ENCODE measurements around the gene KIAA1958. TPM values are rescaled to one million over a fixed set of nuclear protein-coding genes. Genes with fewer than 3 reads are reported as not detected.

Gene KIAA1958
- total RNA-seq, 4 donors from 2014 or later = 13.1 to 17.2 (median 16.7) TPM

DNA sequence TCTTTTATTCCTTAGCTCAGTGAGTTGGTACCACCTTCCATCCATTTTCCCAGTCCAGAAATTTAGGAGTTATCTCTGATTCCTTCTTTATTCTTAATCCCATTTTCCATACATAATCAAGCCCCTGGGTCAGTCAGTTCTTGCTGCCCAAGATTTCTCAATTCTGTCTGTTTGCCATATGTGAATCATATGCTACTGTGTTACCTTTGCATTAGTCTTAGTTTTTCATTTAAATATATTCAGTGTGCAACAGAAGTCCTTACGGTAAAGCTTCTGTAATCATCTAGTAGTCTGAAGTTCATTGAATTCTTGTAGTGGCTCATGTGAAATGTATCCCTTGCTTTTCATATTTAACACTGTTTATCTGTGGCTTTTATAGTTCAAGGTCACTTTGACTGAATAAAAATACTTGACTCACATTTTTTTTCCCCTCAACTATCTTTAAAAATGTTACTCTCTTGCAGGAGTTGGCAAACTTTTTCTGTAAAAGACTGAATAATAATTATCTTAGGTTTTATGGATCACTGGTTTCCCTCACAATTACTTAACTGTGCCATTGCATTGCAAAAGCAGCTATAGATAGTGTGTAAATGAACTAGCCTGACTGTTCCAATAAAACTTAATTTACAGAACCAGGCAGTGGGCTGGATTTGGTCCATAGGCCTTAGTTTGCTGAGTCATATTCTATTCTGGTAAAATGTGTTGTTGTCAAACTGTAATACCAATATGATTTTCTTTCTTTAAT, 6.9 kb downstream of the KIAA1958 start:
- H3K36me3 ChIP-seq = peaks cover 0 to 3% (median 0%) of the 10 kb centered on the region in 3 donors
- no peaks in the 10 kb centered on the region for H3K27me3 ChIP-seq
- TF ChIP-seq, protein P1, sequence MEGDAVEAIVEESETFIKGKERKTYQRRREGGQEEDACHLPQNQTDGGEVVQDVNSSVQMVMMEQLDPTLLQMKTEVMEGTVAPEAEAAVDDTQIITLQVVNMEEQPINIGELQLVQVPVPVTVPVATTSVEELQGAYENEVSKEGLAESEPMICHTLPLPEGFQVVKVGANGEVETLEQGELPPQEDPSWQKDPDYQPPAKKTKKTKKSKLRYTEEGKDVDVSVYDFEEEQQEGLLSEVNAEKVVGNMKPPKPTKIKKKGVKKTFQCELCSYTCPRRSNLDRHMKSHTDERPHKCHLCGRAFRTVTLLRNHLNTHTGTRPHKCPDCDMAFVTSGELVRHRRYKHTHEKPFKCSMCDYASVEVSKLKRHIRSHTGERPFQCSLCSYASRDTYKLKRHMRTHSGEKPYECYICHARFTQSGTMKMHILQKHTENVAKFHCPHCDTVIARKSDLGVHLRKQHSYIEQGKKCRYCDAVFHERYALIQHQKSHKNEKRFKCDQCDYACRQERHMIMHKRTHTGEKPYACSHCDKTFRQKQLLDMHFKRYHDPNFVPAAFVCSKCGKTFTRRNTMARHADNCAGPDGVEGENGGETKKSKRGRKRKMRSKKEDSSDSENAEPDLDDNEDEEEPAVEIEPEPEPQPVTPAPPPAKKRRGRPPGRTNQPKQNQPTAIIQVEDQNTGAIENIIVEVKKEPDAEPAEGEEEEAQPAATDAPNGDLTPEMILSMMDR (IDR thresholded peaks at IDR 0.05) = no peak
- no peak for TF ChIP-seq POLR2A (IDR thresholded peaks at IDR 0.05)
- peaks cover 0 to under 1% (median 0%) of the 10 kb centered on the region in 4 donors for H3K4me1 ChIP-seq
- H3K9me3 ChIP-seq = peaks cover 0 to 10% (median 0%) of the 10 kb centered on the region in 4 donors
- no peak for DNase-seq
- H3K4me3 ChIP-seq = no peak overlapping the region
- H3K27ac ChIP-seq = no peak overlapping the region

DNA sequence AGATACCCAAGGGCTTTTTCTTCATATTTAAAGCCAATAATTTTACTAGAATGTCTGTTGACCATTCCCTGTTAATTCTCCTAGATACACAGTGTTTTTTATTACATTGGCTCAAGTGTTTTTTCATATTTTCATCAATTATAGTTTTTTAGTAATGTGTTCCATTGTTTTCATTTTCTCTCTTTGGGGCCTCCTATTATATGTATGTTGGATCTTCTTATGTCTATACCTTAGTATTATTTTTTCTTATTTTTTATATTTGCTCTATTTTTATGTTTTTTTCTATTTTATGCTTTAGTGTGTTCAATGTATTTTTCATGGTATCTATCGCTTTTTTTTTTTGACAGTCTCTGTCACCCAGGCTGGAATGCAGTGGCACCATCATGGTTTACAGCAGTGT, 7.5 kb downstream of the KIAA1958 start:
- Histone ChIP-seq H3K4me3 (no peak overlapping the region), H3K27ac (no peak overlapping the region), H3K4me1 (no peaks in the 10 kb centered on the region), H3K36me3 (peaks cover 0 to 3% (median 0%) of the 10 kb centered on the region in 3 donors), H3K9me3 (peaks cover 0 to 10% (median 0%) of the 10 kb centered on the region in 4 donors), H3K27me3 (no peaks in the 10 kb centered on the region)
- no peak for DNase-seq
- TF ChIP-seq, protein P1 (IDR thresholded peaks at IDR 0.05) = no peak
- no peak for TF ChIP-seq POLR2A (IDR thresholded peaks at IDR 0.05)

DNA sequence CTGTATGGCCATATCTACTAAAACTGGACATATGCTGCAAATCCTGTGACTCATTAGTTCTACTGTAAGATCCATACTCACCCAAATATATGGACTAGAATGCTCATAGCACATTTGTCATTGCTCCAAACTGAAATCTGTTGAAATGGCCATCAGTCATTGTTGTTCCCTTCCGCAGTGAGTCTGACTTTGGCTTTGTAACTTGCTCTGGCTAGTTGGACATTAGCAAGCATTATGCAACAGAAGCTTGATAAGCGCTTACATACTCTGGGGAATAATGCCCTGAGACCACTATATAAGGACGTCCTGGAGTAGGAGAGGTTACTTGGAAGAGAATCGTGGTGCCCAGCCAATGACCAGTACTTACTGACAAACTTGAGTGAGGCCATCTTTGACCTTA, 9.0 kb downstream of the KIAA1958 start:
- no peak overlapping the region for H3K4me3 ChIP-seq
- H3K9me3 ChIP-seq = peaks cover 0 to 10% (median 0%) of the 10 kb centered on the region in 4 donors
- no peaks in the 10 kb centered on the region for H3K4me1 ChIP-seq
- peaks cover 0 to 3% (median 0%) of the 10 kb centered on the region in 3 donors for H3K36me3 ChIP-seq
- no peak overlapping the region for H3K27ac ChIP-seq
- no peaks in the 10 kb centered on the region for H3K27me3 ChIP-seq
- DNase-seq = no peak
- TF ChIP-seq POLR2A (IDR thresholded peaks at IDR 0.05) = no peak
- TF ChIP-seq, protein P1 (IDR thresholded peaks at IDR 0.05) = no peak

DNA sequence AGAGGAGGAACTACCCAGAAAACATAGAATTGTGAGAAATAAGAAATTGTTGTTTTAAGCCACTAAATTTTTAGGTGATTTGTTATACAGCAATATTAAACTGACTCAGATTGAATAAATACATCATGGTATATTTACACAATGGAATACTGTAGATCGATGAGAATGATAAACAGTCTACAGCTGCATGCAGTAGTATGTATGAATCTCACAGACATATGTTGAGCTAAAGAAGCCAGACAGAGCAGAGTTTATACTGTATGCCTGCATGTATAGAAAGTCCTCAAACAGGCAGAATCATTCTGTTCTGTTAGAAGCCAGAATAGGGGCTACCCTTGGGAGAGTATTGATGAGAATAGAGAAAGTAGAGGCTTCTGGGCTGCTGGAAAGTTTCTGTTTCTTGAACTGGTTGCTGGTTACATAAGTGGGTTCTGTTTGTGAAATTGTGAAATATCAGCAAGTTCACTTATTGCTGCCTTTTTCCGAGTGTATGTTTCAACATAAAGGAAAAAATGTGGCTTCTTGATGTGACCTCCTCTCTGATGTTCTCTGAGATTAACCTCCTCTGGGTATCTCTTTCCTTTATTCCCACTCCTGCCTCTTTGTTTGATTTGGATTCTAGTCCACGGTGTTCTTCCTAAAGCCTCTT, 9.6 kb downstream of the KIAA1958 start:
- H3K27me3 ChIP-seq = no peaks in the 10 kb centered on the region
- peaks cover 0 to 10% (median 0%) of the 10 kb centered on the region in 4 donors for H3K9me3 ChIP-seq
- no peak overlapping the region for H3K27ac ChIP-seq
- H3K4me3 ChIP-seq = no peak overlapping the region
- no peak for TF ChIP-seq POLR2A (IDR thresholded peaks at IDR 0.05)
- TF ChIP-seq, protein P1 (IDR thresholded peaks at IDR 0.05) = no peak
- no peaks in the 10 kb centered on the region for H3K4me1 ChIP-seq
- H3K36me3 ChIP-seq = peaks cover 0 to 3% (median 0%) of the 10 kb centered on the region in 3 donors
- no peak for DNase-seq

DNA sequence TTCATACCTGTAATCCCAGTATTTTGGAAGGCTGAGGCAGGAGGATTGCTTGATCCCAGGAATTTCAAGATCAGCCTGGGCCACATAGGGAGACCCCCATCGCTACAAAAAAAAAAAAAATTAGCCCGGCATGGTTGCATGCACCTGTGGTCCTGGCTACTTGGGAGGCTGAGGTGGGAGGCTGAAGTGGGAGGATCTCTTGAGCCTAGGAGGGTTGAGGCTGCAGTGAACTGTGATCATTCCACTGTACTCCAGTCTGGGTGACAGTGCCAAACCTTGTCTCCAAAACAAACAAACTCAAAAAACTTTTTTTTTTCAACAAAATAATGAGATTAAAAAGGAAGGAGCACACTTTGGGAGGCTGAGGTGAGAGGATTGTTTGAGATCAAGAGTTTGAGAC, 14.2 kb downstream of the KIAA1958 start:
- TF ChIP-seq, protein P1 (IDR thresholded peaks at IDR 0.05) = no peak
- no peak for TF ChIP-seq POLR2A (IDR thresholded peaks at IDR 0.05)
- H3K27ac ChIP-seq = no peak overlapping the region
- no peak overlapping the region for H3K4me3 ChIP-seq
- H3K9me3 ChIP-seq = no peaks in the 10 kb centered on the region
- no peaks in the 10 kb centered on the region for H3K4me1 ChIP-seq
- no peaks in the 10 kb centered on the region for H3K27me3 ChIP-seq
- no peaks in the 10 kb centered on the region for H3K36me3 ChIP-seq
- DNase-seq = no peak

Measured in Peyer's patch (tissue), 4 donors.